ENCODE measurements around the gene TEAD2.
A peak's percentile ranks its signal among the peaks of the same experiment; 100 is the strongest.
"Not testable (repeated sequence)": the region's sequence is repeated elsewhere in the genome, so short reads cannot be mapped to it uniquely, and the experiment has no call there.

Gene TEAD2

GRCh38 chr19:49391581-49392399 lies 29.6 kb upstream of the TEAD2 start:
- H3K27ac Mint-ChIP-seq, result peak overlapping the region; percentile 21
- peaks cover 7% of the 10 kb centered on the region for H3K36me3 Mint-ChIP-seq
- H3K4me1 Mint-ChIP-seq, result peaks cover 12% of the 10 kb centered on the region
- ATAC-seq (peak; percentile 93), DNase-seq (ENCODE audit: low spot score in 2 of 2) (peak; percentile 67 to 81)
- no peaks in the 10 kb centered on the region for H3K9me3 Mint-ChIP-seq
- no peak overlapping the region for H3K4me3 Mint-ChIP-seq

DNA sequence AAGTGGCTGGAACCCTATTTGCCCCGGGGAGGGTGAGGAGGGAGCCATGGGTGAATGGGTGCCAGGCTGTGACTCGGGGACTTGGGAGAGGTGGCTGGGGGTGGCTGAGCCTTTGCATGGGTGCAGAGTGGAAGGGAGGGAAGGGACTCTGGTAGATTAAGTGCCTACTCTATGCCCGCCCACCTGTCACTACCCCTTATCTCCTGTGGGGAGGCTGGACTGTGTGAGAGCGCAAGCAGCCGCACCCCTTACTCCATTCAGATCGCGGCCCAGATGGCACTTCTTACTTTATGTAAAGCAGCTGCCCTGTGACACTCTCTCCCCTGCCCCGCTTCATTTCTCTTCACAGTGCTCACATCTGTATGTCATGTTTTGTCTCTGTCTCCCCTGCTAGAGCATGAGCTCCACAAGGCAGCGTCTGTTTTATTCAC lies 28.7 kb upstream of the TEAD2 start:
- no peak for ATAC-seq
- Mint-ChIP-seq H3K36me3 (peaks cover 7% of the 10 kb centered on the region), H3K9me3 (no peaks in the 10 kb centered on the region), H3K27ac (no peak overlapping the region), H3K4me1 (peaks cover 12% of the 10 kb centered on the region), H3K4me3 (no peak overlapping the region)
- DNase-seq (ENCODE audit: low spot score in 2 of 2), result no peak

GRCh38 chr19:49390131-49390928 lies 28.1 kb upstream of the TEAD2 start:
- H3K9me3 Mint-ChIP-seq, result no peaks in the 10 kb centered on the region
- H3K4me3 Mint-ChIP-seq, result no peak overlapping the region
- no peak for ATAC-seq
- no peak for DNase-seq (ENCODE audit: low spot score in 2 of 2)
- H3K36me3 Mint-ChIP-seq, result peaks cover 7% of the 10 kb centered on the region
- H3K4me1 Mint-ChIP-seq, result peaks cover 12% of the 10 kb centered on the region
- H3K27ac Mint-ChIP-seq, result peak overlapping the region; percentile 63

DNA sequence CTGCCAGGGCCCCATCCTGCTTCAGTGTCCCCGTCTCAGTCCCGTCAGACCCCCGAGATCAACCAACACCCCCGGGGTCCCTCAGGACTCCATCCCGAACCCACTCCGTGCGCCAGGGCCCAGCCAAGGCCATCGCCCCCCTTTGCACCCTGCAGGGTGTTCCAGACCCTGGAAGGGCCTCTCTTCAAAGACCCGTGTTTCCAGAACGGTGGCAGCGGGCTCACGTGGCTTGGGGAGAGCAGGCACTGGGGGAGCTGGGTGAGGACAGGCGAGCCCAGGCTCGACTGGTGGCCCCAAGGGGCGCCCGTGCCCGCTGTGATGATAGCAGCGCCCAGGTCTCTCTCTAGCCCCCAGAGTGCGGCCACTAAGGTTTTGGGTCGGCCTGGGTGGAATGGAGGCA lies 27.2 kb upstream of the TEAD2 start:
- H3K4me3 Mint-ChIP-seq, result no peak overlapping the region
- no peak overlapping the region for H3K27ac Mint-ChIP-seq
- no peaks in the 10 kb centered on the region for H3K9me3 Mint-ChIP-seq
- ATAC-seq (no peak), DNase-seq (ENCODE audit: low spot score in 2 of 2) (no peak)
- peaks cover 12% of the 10 kb centered on the region for H3K4me1 Mint-ChIP-seq
- peaks cover 7% of the 10 kb centered on the region for H3K36me3 Mint-ChIP-seq

DNA sequence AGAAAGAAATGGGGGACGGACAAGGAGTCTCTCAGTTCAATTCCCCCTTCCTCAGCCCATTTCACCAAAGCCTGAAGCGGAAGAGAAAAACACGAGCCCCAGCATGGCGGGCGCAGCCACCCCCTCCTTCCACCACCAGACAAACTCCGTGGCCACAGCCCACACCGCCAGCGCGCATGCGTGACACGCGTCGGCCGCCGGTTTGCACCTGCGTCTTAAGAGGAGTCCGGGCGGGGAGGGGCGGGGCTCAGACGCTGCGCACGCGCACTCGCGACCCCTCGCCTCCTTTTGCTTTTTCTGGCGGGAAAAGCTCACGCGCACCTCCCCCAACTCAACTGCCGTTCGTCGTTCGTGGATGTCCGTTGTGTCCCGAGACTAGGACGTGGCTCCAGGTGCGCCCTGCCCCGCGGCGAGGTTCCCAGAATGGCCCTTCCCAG lies 25.7 kb upstream of the TEAD2 start, which contains the start of gene KASH5:
Gene KASH5, plus strand, starts transcription at position 314 of the 437 bp plus-strand sequence. CDS start 2,635 bp downstream, outside the sequence.
- peak; percentile 38 to 86 for DNase-seq (ENCODE audit: low spot score in 2 of 2)
- Mint-ChIP-seq H3K4me3 (peak within 1 kb of the TSS; percentile 33), H3K27ac (no peak within 1 kb of the TSS), H3K9me3 (no peaks in the 10 kb centered on the region), H3K4me1 (peaks cover 12% of the 10 kb centered on the region), H3K36me3 (peaks cover 7% of the 10 kb centered on the region)
- peak; percentile 45 for ATAC-seq

DNA sequence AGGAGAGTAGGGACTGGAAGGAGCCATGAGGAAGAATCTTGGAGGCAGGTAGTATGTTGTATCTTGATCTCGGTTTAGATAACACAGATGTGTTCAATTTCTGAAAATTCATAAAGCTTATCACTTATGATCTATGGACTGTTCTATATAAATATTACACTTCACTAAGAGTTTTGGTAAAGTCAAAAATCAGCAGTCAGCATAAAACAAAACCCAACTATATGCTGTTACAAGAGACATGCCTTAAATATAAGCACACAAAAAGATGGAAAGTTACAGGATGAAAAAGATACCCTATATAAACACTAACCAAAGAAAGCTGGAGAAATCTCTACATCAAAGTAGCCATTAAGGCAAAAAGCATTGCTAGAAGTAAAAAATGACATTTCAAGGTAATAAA lies 21.4 kb upstream of the TEAD2 start:
- Mint-ChIP-seq H3K4me3 (no peak overlapping the region), H3K9me3 (peaks cover 7% of the 10 kb centered on the region), H3K36me3 (peaks cover 7% of the 10 kb centered on the region), H3K27ac (no peak overlapping the region), H3K4me1 (no peaks in the 10 kb centered on the region)
- DNase-seq (ENCODE audit: low spot score in 2 of 2) (no peak), ATAC-seq (no peak)

DNA sequence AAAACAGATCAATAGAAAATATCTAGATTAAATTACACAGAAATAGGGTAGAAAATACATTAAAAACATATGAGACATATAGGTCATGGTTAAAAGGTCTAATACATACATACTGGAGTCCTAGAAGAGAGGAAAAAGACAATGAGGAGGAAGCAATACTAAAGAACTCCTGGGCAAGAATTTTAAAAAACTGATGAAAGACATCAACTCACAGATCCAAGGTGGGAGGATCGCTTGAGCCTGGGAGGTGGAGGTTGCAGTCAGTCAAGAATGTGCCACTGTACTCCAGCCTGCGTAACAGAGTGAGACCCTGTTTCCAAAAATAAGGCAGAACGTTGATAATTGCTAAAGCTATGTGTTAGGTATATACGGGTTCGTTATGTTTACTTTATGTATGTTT lies 20.4 kb upstream of the TEAD2 start:
- DNase-seq (ENCODE audit: low spot score in 2 of 2), result no peak
- Mint-ChIP-seq H3K4me3 (no peak overlapping the region), H3K4me1 (no peaks in the 10 kb centered on the region), H3K9me3 (peaks cover 7% of the 10 kb centered on the region), H3K36me3 (peaks cover under 1% of the 10 kb centered on the region), H3K27ac (no peak overlapping the region)
- no peak for ATAC-seq

DNA sequence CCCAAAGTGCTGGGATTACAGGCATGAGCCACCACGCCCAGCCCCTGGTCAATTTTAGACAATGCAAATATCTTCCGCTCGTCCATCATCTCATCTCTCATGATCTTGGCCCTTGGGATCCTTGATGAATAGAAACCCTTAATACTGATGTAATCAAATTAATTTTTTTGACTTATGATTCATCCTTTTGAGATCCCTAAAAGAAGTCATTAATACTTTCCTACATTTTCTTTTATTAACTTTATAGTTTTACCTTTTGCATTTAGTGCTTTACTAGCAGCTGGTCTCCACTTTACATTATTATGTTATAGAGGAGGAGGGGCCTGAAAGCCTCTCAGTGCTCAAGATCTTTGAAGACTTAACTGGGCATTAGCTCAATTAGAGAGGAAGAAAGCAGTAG lies 18.2 kb upstream of the TEAD2 start:
- Mint-ChIP-seq H3K27ac (peak overlapping the region; percentile 23), H3K4me3 (no peak overlapping the region), H3K9me3 (peaks cover 7% of the 10 kb centered on the region), H3K36me3 (no peaks in the 10 kb centered on the region), H3K4me1 (no peaks in the 10 kb centered on the region)
- no peak for DNase-seq (ENCODE audit: low spot score in 2 of 2)
- ATAC-seq, result no peak

DNA sequence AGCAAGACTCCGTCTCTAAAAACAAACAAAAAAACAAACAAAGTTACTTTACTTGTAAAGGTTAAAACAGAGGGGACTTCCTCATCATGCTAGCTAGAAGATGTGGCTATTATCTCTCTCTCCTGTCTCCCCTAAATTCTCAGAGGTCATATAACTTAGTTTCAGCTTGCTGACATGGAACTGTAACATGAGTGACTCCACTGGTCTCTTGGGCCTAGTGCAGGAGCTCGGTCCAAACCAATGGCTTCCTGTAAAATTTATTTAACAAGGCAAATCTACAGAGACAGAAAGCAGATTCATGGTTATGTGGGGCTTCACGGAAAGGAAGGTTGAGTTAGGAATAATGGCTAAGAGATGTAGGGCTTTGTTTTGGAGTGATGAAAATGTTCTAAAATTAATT lies 16.3 kb upstream of the TEAD2 start:
- ATAC-seq (no peak), DNase-seq (ENCODE audit: low spot score in 2 of 2) (no peak)
- Mint-ChIP-seq H3K4me1 (no peaks in the 10 kb centered on the region), H3K27ac (no peak overlapping the region), H3K4me3 (no peak overlapping the region), H3K9me3 (peaks cover 7% of the 10 kb centered on the region), H3K36me3 (no peaks in the 10 kb centered on the region)

DNA sequence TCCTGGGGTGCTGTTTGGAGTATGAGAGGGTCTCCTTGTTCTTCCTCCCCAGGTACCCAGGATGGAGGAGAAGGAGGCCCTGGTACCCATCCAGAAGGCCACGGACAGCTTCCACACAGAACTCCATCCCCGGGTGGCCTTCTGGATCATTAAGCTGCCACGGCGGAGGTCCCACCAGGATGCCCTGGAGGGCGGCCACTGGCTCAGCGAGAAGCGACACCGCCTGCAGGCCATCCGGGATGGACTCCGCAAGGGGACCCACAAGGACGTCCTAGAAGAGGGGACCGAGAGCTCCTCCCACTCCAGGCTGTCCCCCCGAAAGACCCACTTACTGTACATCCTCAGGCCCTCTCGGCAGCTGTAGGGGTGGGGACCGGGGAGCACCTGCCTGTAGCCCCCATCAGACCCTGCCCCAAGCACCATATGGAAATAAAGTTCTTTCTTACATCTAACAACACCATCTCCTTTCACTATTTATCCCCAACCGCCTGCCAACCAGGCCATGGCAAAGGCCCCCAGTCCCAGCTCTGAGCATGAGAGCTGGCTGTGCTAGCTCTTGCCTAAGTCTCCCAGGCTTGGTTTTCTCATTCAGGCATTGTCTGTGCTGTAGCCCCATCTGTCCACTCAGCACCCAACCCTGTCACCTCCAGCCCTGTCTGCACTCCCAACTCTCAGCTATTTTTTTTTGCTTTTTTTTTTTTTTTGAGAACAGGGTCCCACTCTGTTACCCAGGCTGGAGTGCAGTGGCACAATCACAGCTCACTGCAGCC lies 12.6 kb upstream of the TEAD2 start:
- H3K27ac Mint-ChIP-seq, result peak overlapping the region; percentile 78
- no peak for ATAC-seq
- H3K9me3 Mint-ChIP-seq, result no peaks in the 10 kb centered on the region
- DNase-seq (ENCODE audit: low spot score in 2 of 2), result no peak
- H3K4me1 Mint-ChIP-seq, result no peaks in the 10 kb centered on the region
- no peaks in the 10 kb centered on the region for H3K36me3 Mint-ChIP-seq
- no peak overlapping the region for H3K4me3 Mint-ChIP-seq

DNA sequence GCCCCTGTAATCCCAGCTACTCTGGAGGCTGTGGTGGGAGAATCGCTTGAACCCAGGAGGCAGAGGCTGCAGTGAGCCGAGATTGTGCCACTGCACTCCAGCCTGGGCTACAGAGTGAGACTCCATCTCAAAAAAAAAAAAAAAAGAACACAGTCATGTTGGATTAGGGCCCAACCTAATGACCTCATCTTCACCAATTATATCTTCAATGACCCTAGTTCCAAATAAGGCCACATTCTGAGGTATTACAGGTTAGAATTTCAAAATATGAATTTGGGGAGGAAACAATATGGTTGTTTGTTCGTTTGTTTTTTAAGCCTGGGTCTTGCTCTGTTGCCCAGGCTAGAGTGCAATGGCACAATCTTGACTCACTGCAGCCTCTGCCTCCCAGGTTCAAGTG lies 11.0 kb upstream of the TEAD2 start:
- ATAC-seq, H3K27ac Mint-ChIP-seq: not testable (repeated sequence)

DNA sequence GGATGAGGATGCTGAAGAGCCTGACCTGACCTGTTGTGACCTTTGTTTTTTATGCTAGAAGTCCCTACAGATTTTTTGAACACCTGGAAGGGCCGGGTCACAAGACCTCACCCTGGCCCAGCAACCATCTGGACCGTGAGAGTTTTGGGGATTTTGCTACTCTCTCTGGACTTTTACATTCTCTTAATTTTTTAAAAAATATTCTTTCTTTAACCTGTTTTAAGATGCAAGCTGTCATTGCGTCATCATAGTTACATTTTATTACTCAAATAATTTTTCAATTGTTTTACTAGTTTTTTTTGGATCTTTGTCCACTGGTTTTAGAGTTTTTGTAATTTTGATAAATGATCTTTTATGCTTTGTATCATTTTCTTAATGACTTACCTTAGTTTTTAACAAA lies 9.0 kb upstream of the TEAD2 start:
- Mint-ChIP-seq H3K4me3 (no peak overlapping the region), H3K36me3 (no peaks in the 10 kb centered on the region), H3K27ac (no peak overlapping the region), H3K4me1 (no peaks in the 10 kb centered on the region), H3K9me3 (peaks cover 5% of the 10 kb centered on the region)
- ATAC-seq (no peak), DNase-seq (ENCODE audit: low spot score in 2 of 2) (no peak)

More for the DNA sequence above, 11.0 kb upstream of the TEAD2 start:
- not testable (repeated sequence) for H3K4me1 Mint-ChIP-seq; H3K36me3 Mint-ChIP-seq; H3K9me3 Mint-ChIP-seq; H3K4me3 Mint-ChIP-seq; DNase-seq (ENCODE audit: low spot score in 2 of 2)

DNA sequence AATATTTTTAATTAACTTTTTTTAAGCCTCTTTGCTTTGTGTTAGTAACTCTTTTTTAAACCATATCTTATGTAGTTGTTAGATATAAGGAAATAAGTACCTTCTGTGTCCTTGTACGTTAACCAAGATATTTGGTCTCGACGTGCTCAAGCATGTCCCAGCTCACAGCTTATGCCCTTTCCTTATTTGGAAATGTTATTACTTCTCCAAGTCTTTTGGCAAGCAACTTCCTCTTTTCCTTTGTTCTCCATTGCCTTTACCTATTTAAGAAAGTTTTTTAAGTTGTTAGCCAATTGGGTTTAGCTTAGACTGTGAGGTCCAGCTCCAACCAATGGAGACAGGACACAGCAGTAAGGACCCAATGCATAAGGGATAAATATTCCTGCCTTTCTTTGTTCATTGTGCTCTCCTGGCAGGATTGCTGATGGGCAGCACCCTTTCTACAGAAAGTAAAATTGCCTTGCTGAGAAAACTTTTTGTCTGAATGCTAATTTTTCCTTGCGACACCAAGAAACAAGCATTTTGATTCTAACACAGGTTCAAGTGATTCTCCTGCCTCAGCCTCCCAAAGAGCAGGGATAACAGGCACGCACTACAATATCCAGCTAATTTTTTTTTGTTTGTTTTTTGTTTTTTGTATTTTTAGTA lies 6.6 kb upstream of the TEAD2 start:
- Mint-ChIP-seq H3K36me3 (no peaks in the 10 kb centered on the region), H3K4me1 (no peaks in the 10 kb centered on the region), H3K9me3 (peaks cover 5% of the 10 kb centered on the region), H3K27ac (no peak overlapping the region), H3K4me3 (no peak overlapping the region)
- no peak for DNase-seq (ENCODE audit: low spot score in 2 of 2)
- no peak for ATAC-seq

- no peak for DNase-seq (ENCODE audit: low spot score in 2 of 2)
- Mint-ChIP-seq H3K4me3 (no peak overlapping the region), H3K4me1 (no peaks in the 10 kb centered on the region), H3K36me3 (no peaks in the 10 kb centered on the region), H3K9me3 (peaks cover 5% of the 10 kb centered on the region), H3K27ac (no peak overlapping the region)
- no peak for ATAC-seq
Observed at GRCh38 chr19:49366110-49366509, 3.9 kb upstream of the TEAD2 start.

Measured in stimulated activated effector memory CD8-positive, alpha-beta T cell treated with anti-CD3 and anti-CD28 coated beads, Interleukin-12 subunit alpha, Interleukin-12 subunit beta, amount 100 ng/mL, for 72 hours (primary cell).